Left lung (tissue), 10 donors: Measurements from ENCODE around the gene MSH4. TPM values are rescaled to one million over a fixed set of nuclear protein-coding genes. Genes with fewer than 3 reads are reported as not detected.

Source experiments
- ATAC-seq: fragments of 200-7000 bp; cut with Tn5 transposase; one replicate; pipeline ENCODE4 v1.9.1; 2020; ENCODE audit warnings: moderate library complexity
- DNase-seq, 4 donors: peaks; one replicate each; pipeline ENCODE4 v3.0.0-alpha.2; 2013 to 2020
- H3K27ac ChIP-seq, 2 donors: fragments of 200-600 bp; sonication (generic) in 1 of 2; one replicate each; pipeline versions ENCODE4 v1.5.0 to v1.8.0; 2020 to 2021
- H3K27me3 ChIP-seq, 2 donors: fragments of 200-600 bp; sonication (generic) in 1 of 2; one replicate each; pipeline versions ENCODE4 v1.5.0 to v1.8.0; 2020 to 2021
- H3K36me3 ChIP-seq, 2 donors: fragments of 200-600 bp; sonication (generic) in 1 of 2; one replicate each; pipeline versions ENCODE4 v1.5.0 to v1.8.0; 2020 to 2021
- H3K4me1 ChIP-seq, 2 donors: fragments of 200-600 bp; one replicate each; pipeline ENCODE4 v1.8.0; 2021
- H3K4me3 ChIP-seq, 2 donors: fragments of 200-600 bp; sonication (generic) in 1 of 2; one replicate each; pipeline versions ENCODE4 v1.5.0 to v1.8.0; 2020 to 2021; ENCODE audit warnings: mild to moderate bottlenecking in 1 of 2
- H3K9me3 ChIP-seq, 2 donors: fragments of 200-600 bp; sonication (generic) in 1 of 2; one replicate each; pipeline versions ENCODE4 v1.5.0 to v1.8.0; 2020 to 2021
- CTCF ChIP-seq, 2 donors: fragments of 200-600 bp; sonication (generic) in 1 of 2; IDR thresholded peaks; one replicate each; pipeline versions ENCODE4 v1.5.0 to v1.8.0; 2021; ENCODE audit warnings: antibody characterized with exemption in 2 of 2
- intact Hi-C, 2 donors: fragments of 100-400 bp; cut with DNase I; formaldehyde crosslinking; loops; one replicate each; pipeline versions ENCODE4 v1.11.2 to v1.14.2; 2022
- polyA plus RNA-seq, 6 donors: library from polyadenylated mRNA; unstranded; fragments of 120-200 nt; gene quantifications; one replicate each; pipeline ENCODE4 v1.2.1, GENCODE V29; 2013; ENCODE audit not compliant: insufficient read length in 6 of 6
- total RNA-seq, 2 donors: library from RNA; stranded (reverse); fragmentation: NEBNext Ultra II Directional; extraction: Animal tissue kit (Norgen Biotek cat#: 25700); gene quantifications; one replicate each; pipeline ENCODE4 v1.2.1, GENCODE V29; 2021
- donor health status: DM: no; HTN: yes; CAD: no.
- donor health status: DM: no; HTN: no; CAD: no.

The MSH4 gene
- total and polyA plus RNA-seq, 8 donors, result 0.24 to 0.94 (median 0.44) TPM

GRCh38 chr1:75954586-75954985 is 157.9 kb downstream of the MSH4 start:
- H3K4me1 ChIP-seq, result no peaks in the 10 kb centered on the region
- intact Hi-C loops, result no loop called here
- no peak overlapping the region for H3K27ac ChIP-seq
- H3K36me3 ChIP-seq, result no peaks in the 10 kb centered on the region
- H3K9me3 ChIP-seq, result no peaks in the 10 kb centered on the region
- TF ChIP-seq CTCF (IDR thresholded peaks at IDR 0.05), result no peak
- H3K27me3 ChIP-seq, result no peaks in the 10 kb centered on the region
- no peak overlapping the region for H3K4me3 ChIP-seq
- ATAC-seq, result no peak
- no peak for DNase-seq

Other genes starting within 250 kb of the MSH4 start
- under 1 TPM; 0.09 to 0.16 TPM for gene SLC44A5, start 185.8 kb upstream of the MSH4 start, total RNA-seq
- 1 to 10 TPM; 1.3 to 6.4 (median 4.2) TPM for gene SLC44A5, start 185.8 kb upstream of the MSH4 start, polyA plus RNA-seq
- gene ACADM, start 72.2 kb upstream of the MSH4 start, total RNA-seq, result 10 to 100 TPM; 35.5 to 39.6 TPM
- gene ACADM, start 72.2 kb upstream of the MSH4 start, polyA plus RNA-seq, result 10 to 100 TPM; 75.3 to 96.8 (median 83.3) TPM
- gene RABGGTB, start 10.6 kb upstream of the MSH4 start, total RNA-seq, result 10 to 100 TPM; 65.1 to 81.0 TPM
- gene RABGGTB, start 10.6 kb upstream of the MSH4 start, polyA plus RNA-seq, result 100 to 1,000 TPM in 1 of 6 donors, 10 to 100 TPM in 5; 73.9 to 103 (median 91.8) TPM
- not detected for gene ASB17, start 135.5 kb downstream of the MSH4 start, total RNA-seq
- not detected for gene ASB17, start 135.5 kb downstream of the MSH4 start, polyA plus RNA-seq